ENCODE data around the gene HLA-DRB5. TPM values are rescaled to one million over a fixed set of nuclear protein-coding genes. Genes with fewer than 3 reads are reported as not detected.

Gene HLA-DRB5
- total and polyA plus RNA-seq, 7 experiments from 2014 or later, result 0.20 to 37.4 (median 2.0) TPM

- Mint-ChIP-seq H3K4me1 (peaks cover 0 to 4% (median 0%) of the 10 kb centered on the region in 7 donors), H3K27me3 (peaks cover 0 to 24% (median 0%) of the 10 kb centered on the region in 5 donors), H3K36me3 (no peaks in the 10 kb centered on the region), H3K9me3 (no peaks in the 10 kb centered on the region), H3K4me3 (no peak overlapping the region), H3K27ac (no peak overlapping the region)
- DNase-seq (no peak), ATAC-seq (no peak)
- ChIA-PET CTCF (no interaction called here), POLR2A (no interaction called here)
- Histone ChIP-seq H3K9me3 (ENCODE audit: control insufficient read depth in 2 of 3, low read length in 3 of 3) (no peaks in the 10 kb centered on the region), H3K27me3 (ENCODE audit: control insufficient read depth in 2 of 2, insufficient read depth in 2 of 2, low read length in 2 of 2) (no peaks in the 10 kb centered on the region), H3K36me3 (ENCODE audit: control insufficient read depth in 2 of 3, insufficient read depth in 3 of 3, low read length in 3 of 3) (no peaks in the 10 kb centered on the region), H3K4me1 (ENCODE audit: control insufficient read depth in 2 of 2, insufficient read depth in 2 of 2, low read length in 2 of 2) (no peaks in the 10 kb centered on the region), H3K4me3 (ENCODE audit: low read length) (no peak overlapping the region), H3K27ac (ENCODE audit: low read depth, low read length) (no peak overlapping the region)
- intact Hi-C loops (cut with micrococcal nuclease), result no loop called here
These were observed 10.8 kb downstream of the HLA-DRB5 start for GRCh38 chr6:32519118-32519909.

DNA sequence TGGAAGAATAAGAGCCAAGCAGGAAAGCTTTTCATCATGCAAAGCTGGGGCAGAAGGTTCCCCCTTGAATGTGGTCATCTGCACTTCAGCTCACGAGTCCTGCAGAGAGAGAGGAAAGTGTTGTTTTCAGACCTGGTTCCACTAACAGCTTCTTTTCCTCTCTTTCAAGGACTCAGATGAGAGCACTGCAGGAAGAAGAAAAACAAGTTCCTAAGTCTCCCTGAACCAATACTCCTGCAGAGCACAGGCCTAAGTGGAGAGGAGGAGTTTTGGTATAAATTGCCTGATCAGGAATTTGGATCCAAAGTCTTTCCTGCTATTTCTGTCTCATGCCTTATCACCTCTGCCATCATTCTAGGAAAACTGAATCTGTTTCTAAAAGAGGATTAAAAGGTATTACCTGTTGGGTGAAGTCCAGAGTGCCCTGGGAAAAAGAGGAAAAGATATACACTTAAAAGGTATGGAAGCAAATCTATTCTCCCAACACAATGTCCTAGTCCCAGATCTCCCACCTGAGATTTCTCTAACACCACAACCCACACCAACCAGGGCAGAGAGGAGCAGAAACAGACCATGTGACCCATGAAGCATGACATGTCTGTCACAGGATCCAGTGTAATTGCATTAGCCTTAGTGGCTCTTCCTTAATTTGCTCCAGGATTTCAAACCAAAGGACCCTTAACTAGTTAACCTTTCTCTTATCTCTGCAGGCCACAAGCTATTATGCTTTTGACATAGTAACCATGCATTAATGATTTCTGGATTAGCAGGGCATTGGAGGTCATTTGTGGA is 12.2 kb downstream of the HLA-DRB5 start:
- H3K36me3 ChIP-seq (ENCODE audit: control insufficient read depth in 2 of 3, insufficient read depth in 3 of 3, low read length in 3 of 3), result no peaks in the 10 kb centered on the region
- no peaks in the 10 kb centered on the region for H3K9me3 Mint-ChIP-seq
- no peak overlapping the region for H3K27ac ChIP-seq (ENCODE audit: low read depth, low read length)
- H3K4me3 ChIP-seq (ENCODE audit: low read length), result no peak overlapping the region
- ChIA-PET POLR2A (no interaction called here), CTCF (no interaction called here)
- intact Hi-C loops (cut with micrococcal nuclease), result no loop called here
- H3K4me3 Mint-ChIP-seq, result no peak overlapping the region
- no peak for DNase-seq
- H3K4me1 Mint-ChIP-seq, result peaks cover 0 to 4% (median 0%) of the 10 kb centered on the region in 7 donors
- no peaks in the 10 kb centered on the region for H3K9me3 ChIP-seq (ENCODE audit: control insufficient read depth in 2 of 3, low read length in 3 of 3)
- no peak for ATAC-seq
- H3K4me1 ChIP-seq (ENCODE audit: control insufficient read depth in 2 of 2, insufficient read depth in 2 of 2, low read length in 2 of 2), result no peaks in the 10 kb centered on the region
- no peaks in the 10 kb centered on the region for H3K27me3 ChIP-seq (ENCODE audit: control insufficient read depth in 2 of 2, insufficient read depth in 2 of 2, low read length in 2 of 2)
- H3K27me3 Mint-ChIP-seq, result peaks cover 0 to 19% (median 0%) of the 10 kb centered on the region in 5 donors
- no peak overlapping the region for H3K27ac Mint-ChIP-seq
- H3K36me3 Mint-ChIP-seq, result no peaks in the 10 kb centered on the region

DNA sequence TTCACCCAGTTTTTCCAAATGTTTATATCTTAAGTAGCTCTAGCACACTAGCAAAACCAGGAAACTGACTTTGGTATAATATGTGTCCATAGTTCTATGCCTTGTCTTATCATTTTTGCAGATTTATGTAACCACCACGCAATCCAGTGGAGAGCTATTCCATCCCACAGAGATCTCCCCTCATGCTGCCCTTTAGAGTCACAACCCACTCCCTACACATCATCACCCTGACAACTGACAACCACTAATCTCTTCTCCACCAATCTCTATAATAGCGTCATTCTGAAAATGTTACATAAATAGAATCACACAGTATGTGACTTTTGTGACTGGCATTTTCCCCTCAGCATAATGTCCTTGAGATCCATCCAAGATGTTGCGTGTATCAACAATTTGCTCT is 29.1 kb downstream of the HLA-DRB5 start:
- no peaks in the 10 kb centered on the region for H3K36me3 Mint-ChIP-seq
- ATAC-seq, result no peak
- H3K27me3 Mint-ChIP-seq, result peaks cover 0 to 26% (median 5%) of the 10 kb centered on the region in 5 donors
- Histone ChIP-seq H3K9me3 (ENCODE audit: control insufficient read depth in 2 of 3, low read length in 3 of 3) (no peaks in the 10 kb centered on the region), H3K27me3 (ENCODE audit: control insufficient read depth in 2 of 2, insufficient read depth in 2 of 2, low read length in 2 of 2) (no peaks in the 10 kb centered on the region), H3K4me3 (ENCODE audit: low read length) (no peak overlapping the region), H3K4me1 (ENCODE audit: control insufficient read depth in 2 of 2, insufficient read depth in 2 of 2, low read length in 2 of 2) (no peaks in the 10 kb centered on the region), H3K27ac (ENCODE audit: low read depth, low read length) (no peak overlapping the region), H3K36me3 (ENCODE audit: control insufficient read depth in 2 of 3, insufficient read depth in 3 of 3, low read length in 3 of 3) (no peaks in the 10 kb centered on the region)
- DNase-seq, result no peak
- H3K9me3 Mint-ChIP-seq, result no peaks in the 10 kb centered on the region
- no peak overlapping the region for H3K27ac Mint-ChIP-seq
- intact Hi-C loops (cut with micrococcal nuclease), result loop anchor here in 1 of 2 donors (1.0 kb wide), 2 partner anchors 9 to 38 kb away; no protein-coding TSS in a partner anchor
- POLR2A ChIA-PET, result no interaction called here
- no peak overlapping the region for H3K4me3 Mint-ChIP-seq
- peaks cover 0 to 4% (median 0%) of the 10 kb centered on the region in 7 donors for H3K4me1 Mint-ChIP-seq
- CTCF ChIA-PET, result no interaction called here

DNA sequence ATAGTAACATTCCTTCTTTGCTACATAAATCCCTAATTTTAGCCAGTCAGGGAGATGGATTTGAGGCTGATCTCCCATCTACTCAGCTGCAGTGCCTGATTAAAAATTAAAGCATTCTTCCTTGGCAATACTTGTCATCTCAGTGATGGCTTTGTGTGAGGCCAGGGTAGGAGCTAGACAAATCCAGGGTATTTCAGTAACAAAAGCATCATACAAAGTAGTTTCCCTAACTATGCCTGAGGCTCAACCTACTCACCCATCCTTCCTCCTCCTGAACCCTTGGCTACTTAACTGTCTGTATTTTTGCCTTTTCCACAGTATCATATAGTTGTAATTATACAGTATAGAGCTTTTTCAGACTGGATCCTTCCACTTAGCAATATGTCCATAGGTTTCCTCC is 37.7 kb downstream of the HLA-DRB5 start:
- Mint-ChIP-seq H3K4me3 (no peak overlapping the region), H3K27me3 (peaks cover 0 to 28% (median 0%) of the 10 kb centered on the region in 5 donors), H3K4me1 (no peaks in the 10 kb centered on the region), H3K9me3 (peaks cover 0 to 2% (median 0%) of the 10 kb centered on the region in 11 donors), H3K36me3 (no peaks in the 10 kb centered on the region), H3K27ac (no peak overlapping the region)
- Histone ChIP-seq H3K9me3 (ENCODE audit: control insufficient read depth in 2 of 3, low read length in 3 of 3) (no peaks in the 10 kb centered on the region), H3K27ac (ENCODE audit: low read depth, low read length) (no peak overlapping the region), H3K4me1 (ENCODE audit: control insufficient read depth in 2 of 2, insufficient read depth in 2 of 2, low read length in 2 of 2) (no peaks in the 10 kb centered on the region), H3K4me3 (ENCODE audit: low read length) (no peak overlapping the region), H3K36me3 (ENCODE audit: control insufficient read depth in 2 of 3, insufficient read depth in 3 of 3, low read length in 3 of 3) (no peaks in the 10 kb centered on the region), H3K27me3 (ENCODE audit: control insufficient read depth in 2 of 2, insufficient read depth in 2 of 2, low read length in 2 of 2) (no peaks in the 10 kb centered on the region)
- ATAC-seq (no peak), DNase-seq (no peak)
- ChIA-PET POLR2A (no interaction called here), CTCF (no interaction called here)
- intact Hi-C loops (cut with micrococcal nuclease), result loop anchor here in 1 of 2 donors (1.0 to 2.0 kb wide), 2 partner anchors 9 to 44 kb away; no protein-coding TSS in a partner anchor

GRCh38 chr6:32491700-32492099 is 38.4 kb downstream of the HLA-DRB5 start:
- H3K4me1 ChIP-seq (ENCODE audit: control insufficient read depth in 2 of 2, insufficient read depth in 2 of 2, low read length in 2 of 2), result no peaks in the 10 kb centered on the region
- ChIA-PET CTCF (no interaction called here), POLR2A (no interaction called here)
- intact Hi-C loops (cut with micrococcal nuclease), result loop anchor here in 1 of 2 donors (1.0 to 2.0 kb wide), 2 partner anchors 10 to 45 kb away; no protein-coding TSS in a partner anchor
- H3K36me3 ChIP-seq (ENCODE audit: control insufficient read depth in 2 of 3, insufficient read depth in 3 of 3, low read length in 3 of 3), result no peaks in the 10 kb centered on the region
- H3K27me3 ChIP-seq (ENCODE audit: control insufficient read depth in 2 of 2, insufficient read depth in 2 of 2, low read length in 2 of 2), result no peaks in the 10 kb centered on the region
- H3K9me3 ChIP-seq (ENCODE audit: control insufficient read depth in 2 of 3, low read length in 3 of 3), result no peaks in the 10 kb centered on the region
- H3K9me3 Mint-ChIP-seq, result peaks cover 0 to 2% (median 0%) of the 10 kb centered on the region in 11 donors
- ATAC-seq (no peak), DNase-seq (no peak)
- no peak overlapping the region for H3K27ac ChIP-seq (ENCODE audit: low read depth, low read length)
- H3K27me3 Mint-ChIP-seq, result peaks cover 0 to 29% (median 0%) of the 10 kb centered on the region in 5 donors
- no peak overlapping the region for H3K27ac Mint-ChIP-seq
- H3K36me3 Mint-ChIP-seq, result no peaks in the 10 kb centered on the region
- H3K4me3 ChIP-seq (ENCODE audit: low read length), result no peak overlapping the region
- no peak overlapping the region for H3K4me3 Mint-ChIP-seq
- no peaks in the 10 kb centered on the region for H3K4me1 Mint-ChIP-seq

GRCh38 chr6:32488083-32488482 is 42.0 kb downstream of the HLA-DRB5 start:
- no peaks in the 10 kb centered on the region for H3K4me1 ChIP-seq (ENCODE audit: control insufficient read depth in 2 of 2, insufficient read depth in 2 of 2, low read length in 2 of 2)
- no peak overlapping the region for H3K4me3 ChIP-seq (ENCODE audit: low read length)
- Mint-ChIP-seq H3K27ac (no peak overlapping the region), H3K27me3 (peaks cover 0 to 31% (median 0%) of the 10 kb centered on the region in 5 donors), H3K4me3 (no peak overlapping the region), H3K9me3 (peaks cover 0 to 2% (median 0%) of the 10 kb centered on the region in 11 donors), H3K36me3 (no peaks in the 10 kb centered on the region), H3K4me1 (peaks cover 0 to 6% (median 0%) of the 10 kb centered on the region in 7 donors)
- ATAC-seq (no peak), DNase-seq (no peak)
- no peaks in the 10 kb centered on the region for H3K36me3 ChIP-seq (ENCODE audit: control insufficient read depth in 2 of 3, insufficient read depth in 3 of 3, low read length in 3 of 3)
- ChIA-PET CTCF (no interaction called here), POLR2A (no interaction called here)
- no peaks in the 10 kb centered on the region for H3K9me3 ChIP-seq (ENCODE audit: control insufficient read depth in 2 of 3, low read length in 3 of 3)
- no peaks in the 10 kb centered on the region for H3K27me3 ChIP-seq (ENCODE audit: control insufficient read depth in 2 of 2, insufficient read depth in 2 of 2, low read length in 2 of 2)
- intact Hi-C loops (cut with micrococcal nuclease), result no loop called here
- H3K27ac ChIP-seq (ENCODE audit: low read depth, low read length), result no peak overlapping the region

All from naive thymus-derived CD4-positive, alpha-beta T cell (primary cell).